Thyroid gland (tissue), 4 donors: ENCODE results near the gene TLE4. TPM values are rescaled to one million over a fixed set of nuclear protein-coding genes. Genes with fewer than 3 reads are reported as not detected.
"Not testable (repeated sequence)": the region's sequence is repeated elsewhere in the genome, so short reads cannot be mapped to it uniquely, and the experiment has no call there.

Experiments
- DNase-seq, 2 donors: peaks; one replicate each; pipeline ENCODE4 v3.0.0-alpha.2; 2019
- H3K27ac ChIP-seq, 3 donors: fragments of 200-600 bp; sonication (generic); 1 replicate in 2 of 3; 2 replicates in 1 of 3; pipeline ENCODE4 v1.5.1; 2016 to 2019; ENCODE audit warnings: mild to moderate bottlenecking in 1 of 3, moderate library complexity in 1 of 3
- H3K27me3 ChIP-seq: fragments of 200-600 bp; sonication (generic); one replicate; pipeline ENCODE4 v1.5.1; 2019
- H3K36me3 ChIP-seq, 2 donors: fragments of 200-600 bp; sonication (generic); one replicate each; pipeline ENCODE4 v1.5.1; 2016 to 2019
- H3K4me1 ChIP-seq, 2 donors: fragments of 200-600 bp; sonication (generic); one replicate each; pipeline ENCODE4 v1.5.1; 2017 to 2019
- H3K4me3 ChIP-seq, 3 donors: fragments of 200-600 bp; sonication (generic); replicated peaks in 1 of 3; 1 replicate in 2 of 3; 2 replicates in 1 of 3; pipeline ENCODE4 v1.5.1; 2016; ENCODE audit warnings: mild to moderate bottlenecking in 1 of 3
- H3K9me3 ChIP-seq: fragments of 200-600 bp; sonication (generic); one replicate; pipeline ENCODE4 v1.5.1; 2017
- CTCF ChIP-seq, 6 experiments: fragments of 200-600 bp in 3 of 6; fragments of 450-650 bp in 3 of 6; sonication (generic) in 3 of 6; IDR thresholded peaks; one replicate each; pipeline ENCODE4 v1.5.1; 2016 to 2019; ENCODE audit warnings: antibody characterized with exemption in 6 of 6, mild to moderate bottlenecking in 2 of 6, inconsistent platforms in 1 of 6, moderate library complexity in 1 of 6
- POLR2A ChIP-seq, 2 donors: fragments of 450-650 bp; IDR thresholded peaks; one replicate each; pipeline ENCODE4 v1.6.1; 2017; ENCODE audit warnings: antibody characterized with exemption in 2 of 2, mild to moderate bottlenecking in 2 of 2, moderate library complexity in 1 of 2
- WGBS, 2 donors: methylation state at CpG; one replicate each; pipeline ENCODE4 v1.1.5; 2017; 5-methylcytosine and 5-hydroxymethylcytosine counted together
- intact Hi-C: fragments of 100-400 bp; cut with DNase I; formaldehyde crosslinking; loops from one replicate; pipeline ENCODE4 v1.15.1; 2023
- total RNA-seq, 4 donors: library from RNA; depleted of rRNA; stranded (reverse); fragments of >200 nt; gene quantifications; one replicate each; pipeline ENCODE4 v1.2.3, GENCODE V29; 2016

Gene TLE4
- total RNA-seq, 4 donors from 2014 or later, result 40.3 to 64.2 (median 52.8) TPM

- Histone ChIP-seq H3K4me1 (no peaks in the 10 kb centered on the region), H3K9me3 (no peaks in the 10 kb centered on the region), H3K4me3 (no peak overlapping the region), H3K27me3 (no peaks in the 10 kb centered on the region), H3K27ac (no peak overlapping the region), H3K36me3 (no peaks in the 10 kb centered on the region)
- no peak for DNase-seq
- no peak for TF ChIP-seq CTCF (IDR thresholded peaks at IDR 0.05)
- TF ChIP-seq POLR2A (IDR thresholded peaks at IDR 0.05), result no peak
- intact Hi-C loops, result no loop called here
- WGBS, 2 donors, result 87 to 90% methylated on average over 5 of the region's 5 CpGs
Measured at GRCh38 chr9:79736051-79736450, 164.3 kb downstream of the TLE4 start.

DNA sequence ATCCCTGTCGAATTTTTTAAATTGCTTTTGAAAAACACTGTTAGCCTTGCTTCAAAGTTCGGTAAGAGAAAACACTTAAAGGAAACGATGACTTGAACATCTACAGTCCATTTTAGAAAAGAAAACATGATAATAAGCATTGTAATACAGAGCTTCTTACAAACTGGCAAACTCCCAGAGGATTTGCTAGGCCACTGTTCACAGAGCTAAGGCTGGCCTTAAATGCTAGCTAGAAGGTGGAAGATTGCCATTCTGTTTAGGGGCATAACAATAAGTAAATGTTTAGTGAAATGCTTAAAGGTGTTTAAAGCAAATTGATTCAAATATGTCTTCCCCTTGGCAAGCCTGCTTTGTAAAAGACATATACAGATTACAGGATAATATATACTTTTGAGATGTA is 169.6 kb downstream of the TLE4 start:
- intact Hi-C loops, result no loop called here
- Histone ChIP-seq H3K4me3 (no peak overlapping the region), H3K9me3 (no peaks in the 10 kb centered on the region), H3K27ac (no peak overlapping the region), H3K4me1 (no peaks in the 10 kb centered on the region), H3K27me3 (no peaks in the 10 kb centered on the region), H3K36me3 (no peaks in the 10 kb centered on the region)
- DNase-seq, result no peak
- TF ChIP-seq CTCF (IDR thresholded peaks at IDR 0.05) (no peak), POLR2A (IDR thresholded peaks at IDR 0.05) (no peak)
- 75% methylated on average over 3 of the region's 3 CpGs for WGBS, 2 donors

GRCh38 chr9:79742110-79742721 is 170.5 kb downstream of the TLE4 start:
- intact Hi-C loops, result no loop called here
- Histone ChIP-seq H3K4me1 (no peaks in the 10 kb centered on the region), H3K27me3 (no peaks in the 10 kb centered on the region), H3K9me3 (no peaks in the 10 kb centered on the region), H3K4me3 (no peak overlapping the region), H3K36me3 (no peaks in the 10 kb centered on the region), H3K27ac (no peak overlapping the region)
- WGBS, 2 donors, result 68 to 79% methylated on average over 4 of the region's 4 CpGs
- DNase-seq, result no peak
- TF ChIP-seq POLR2A (IDR thresholded peaks at IDR 0.05) (no peak), CTCF (IDR thresholded peaks at IDR 0.05) (no peak)

- TF ChIP-seq POLR2A (IDR thresholded peaks at IDR 0.05), result no peak
- TF ChIP-seq CTCF (IDR thresholded peaks at IDR 0.05), result no peak
- H3K4me1 ChIP-seq, result no peaks in the 10 kb centered on the region
- no peaks in the 10 kb centered on the region for H3K27me3 ChIP-seq
- intact Hi-C loops, result no loop called here
- no peaks in the 10 kb centered on the region for H3K36me3 ChIP-seq
- WGBS, 2 donors, result 84 to 94% methylated on average over 6 of the region's 6 CpGs
- no peak overlapping the region for H3K27ac ChIP-seq
- no peak for DNase-seq
- H3K9me3 ChIP-seq, result no peaks in the 10 kb centered on the region
- no peak overlapping the region for H3K4me3 ChIP-seq
Measured at GRCh38 chr9:79744521-79744920, 172.8 kb downstream of the TLE4 start.

- intact Hi-C loops, result no loop called here
- no peak for DNase-seq
- Histone ChIP-seq H3K4me1 (no peaks in the 10 kb centered on the region), H3K36me3 (no peaks in the 10 kb centered on the region), H3K27me3 (no peaks in the 10 kb centered on the region), H3K4me3 (no peak overlapping the region), H3K27ac (no peak overlapping the region), H3K9me3 (no peaks in the 10 kb centered on the region)
- 96 to 97% methylated on average over 4 of the region's 4 CpGs for WGBS, 2 donors
- TF ChIP-seq POLR2A (IDR thresholded peaks at IDR 0.05), result no peak
- no peak for TF ChIP-seq CTCF (IDR thresholded peaks at IDR 0.05)
Measured at GRCh38 chr9:79745752-79746336, 174.1 kb downstream of the TLE4 start.

DNA sequence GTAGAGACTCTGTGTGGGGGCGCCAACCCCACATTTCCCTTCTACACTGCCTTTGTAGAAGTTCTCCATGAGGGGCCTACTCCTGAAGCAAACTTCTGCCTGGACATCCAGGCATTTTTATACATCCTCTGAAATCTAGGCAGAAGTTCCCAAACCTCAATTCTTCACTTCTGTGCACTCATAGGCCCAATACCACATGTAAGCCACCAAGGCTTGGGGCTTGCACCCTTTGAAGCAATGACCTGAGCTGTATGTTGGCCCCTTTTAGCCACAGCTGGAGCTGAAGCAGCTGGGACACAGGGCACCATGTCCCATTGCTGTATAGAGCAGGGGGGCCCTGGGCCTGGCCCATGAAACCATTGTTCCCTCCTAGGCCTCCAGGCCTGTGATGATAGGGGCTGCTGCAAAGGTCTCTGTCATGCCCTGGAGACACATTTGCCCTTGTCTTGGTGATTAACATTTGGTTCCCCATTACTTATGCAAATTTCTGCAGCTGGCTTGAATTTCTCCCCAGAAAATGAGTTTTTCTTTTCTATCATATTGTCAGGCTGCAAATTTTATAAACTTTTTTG is 180.2 kb downstream of the TLE4 start:
- H3K4me3 ChIP-seq, H3K4me1 ChIP-seq, H3K36me3 ChIP-seq, H3K9me3 ChIP-seq, H3K27me3 ChIP-seq, DNase-seq, H3K27ac ChIP-seq, intact Hi-C loops: not testable (repeated sequence)
- WGBS, 2 donors, result 100% methylated on average over 1 of the region's 1 CpG
